AG20443 (cell line): Measurements from ENCODE around the gene HOXB8.

Experiments
- DNase-seq: peaks from one replicate; pipeline ENCODE4 v3.0.0; 2012; ENCODE audit warnings: low spot score, mixed read lengths

Gene HOXB8

DNA sequence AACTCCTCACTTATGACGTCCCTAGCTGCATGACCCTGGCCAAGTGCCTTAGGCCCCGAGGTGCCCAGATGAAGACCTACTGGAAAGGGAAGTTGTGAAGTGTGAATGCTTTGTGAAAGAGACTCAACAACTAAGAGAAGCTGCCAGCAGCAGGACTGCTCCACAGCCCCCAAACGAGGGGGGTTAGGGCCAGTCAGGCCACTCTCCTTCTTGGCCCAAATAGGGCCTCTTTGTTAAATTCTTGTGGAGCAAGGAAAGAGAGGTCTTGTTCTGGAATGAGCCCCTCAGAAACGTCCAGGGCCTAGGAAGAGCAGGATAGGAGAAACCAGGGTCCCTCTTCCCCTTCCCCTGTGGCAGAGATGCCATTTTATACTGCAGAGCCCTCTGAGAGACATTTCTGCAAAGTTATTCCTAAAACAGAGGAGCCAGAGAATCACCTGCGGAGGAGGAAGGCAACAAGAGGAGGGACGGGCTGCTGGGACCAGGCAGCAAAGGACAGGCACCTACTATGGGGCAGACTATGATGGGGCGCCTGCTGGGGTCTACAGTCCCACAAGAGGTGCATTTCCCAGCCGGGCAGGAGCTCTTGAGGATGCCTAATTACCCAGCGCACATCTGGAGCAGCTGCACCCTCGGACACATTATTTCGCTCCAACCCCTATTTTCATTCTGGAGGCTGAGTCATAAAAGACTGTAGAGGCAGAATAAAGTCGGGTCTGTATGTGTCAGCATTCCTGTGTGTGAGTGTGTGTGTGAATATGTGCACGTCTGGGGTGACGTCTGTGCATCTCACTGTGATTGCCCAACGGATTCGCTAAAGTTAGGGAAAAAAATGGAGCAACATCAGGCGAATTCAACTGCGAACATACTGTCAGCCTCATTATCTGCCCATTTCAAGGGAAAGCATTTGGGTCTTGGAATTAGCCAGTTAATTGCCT lies 22.5 kb upstream of the HOXB8 start:
- peak; percentile 90 for DNase-seq

DNA sequence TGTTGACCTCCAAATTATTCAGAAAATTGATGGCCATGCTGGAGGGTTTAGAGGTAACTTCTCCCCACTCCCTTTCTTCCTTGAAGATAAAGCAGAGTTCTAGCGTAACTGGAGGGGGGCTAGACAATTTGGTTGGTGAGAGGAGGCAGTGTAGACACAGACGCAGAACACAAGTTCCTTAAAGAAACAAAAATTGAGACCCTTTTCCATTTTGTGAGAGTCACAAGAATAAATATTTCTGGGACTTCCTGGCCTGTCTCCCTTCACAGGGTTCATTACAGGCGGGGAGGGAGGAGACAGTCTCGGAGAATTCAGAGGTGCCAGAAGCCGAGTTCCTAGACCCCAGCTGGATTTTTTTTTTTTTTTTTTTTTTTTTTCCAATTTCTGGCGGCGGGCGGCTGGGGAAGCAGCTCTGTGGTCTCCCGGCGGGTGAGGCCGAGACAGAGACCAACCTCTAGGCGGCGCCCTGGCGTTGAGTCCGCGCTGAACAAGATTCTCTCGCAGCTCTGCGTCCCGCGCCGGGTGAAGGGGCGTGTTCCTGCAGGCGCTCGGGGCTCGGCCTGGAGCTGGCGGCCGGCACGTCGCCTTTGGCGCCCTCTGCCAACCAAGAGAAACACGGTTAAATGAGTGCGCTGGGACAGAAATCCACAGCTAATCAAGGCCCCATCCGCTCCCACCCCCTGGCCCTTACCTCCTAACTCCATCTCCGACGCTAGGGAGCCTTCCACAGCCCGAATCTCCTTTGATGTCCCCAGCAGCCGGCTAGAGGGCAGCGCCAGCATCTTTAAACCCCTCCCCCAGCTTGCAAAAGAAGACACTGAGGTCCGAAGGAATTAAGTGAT lies 21.3 kb upstream of the HOXB8 start:
- peak; percentile 83 for DNase-seq

DNA sequence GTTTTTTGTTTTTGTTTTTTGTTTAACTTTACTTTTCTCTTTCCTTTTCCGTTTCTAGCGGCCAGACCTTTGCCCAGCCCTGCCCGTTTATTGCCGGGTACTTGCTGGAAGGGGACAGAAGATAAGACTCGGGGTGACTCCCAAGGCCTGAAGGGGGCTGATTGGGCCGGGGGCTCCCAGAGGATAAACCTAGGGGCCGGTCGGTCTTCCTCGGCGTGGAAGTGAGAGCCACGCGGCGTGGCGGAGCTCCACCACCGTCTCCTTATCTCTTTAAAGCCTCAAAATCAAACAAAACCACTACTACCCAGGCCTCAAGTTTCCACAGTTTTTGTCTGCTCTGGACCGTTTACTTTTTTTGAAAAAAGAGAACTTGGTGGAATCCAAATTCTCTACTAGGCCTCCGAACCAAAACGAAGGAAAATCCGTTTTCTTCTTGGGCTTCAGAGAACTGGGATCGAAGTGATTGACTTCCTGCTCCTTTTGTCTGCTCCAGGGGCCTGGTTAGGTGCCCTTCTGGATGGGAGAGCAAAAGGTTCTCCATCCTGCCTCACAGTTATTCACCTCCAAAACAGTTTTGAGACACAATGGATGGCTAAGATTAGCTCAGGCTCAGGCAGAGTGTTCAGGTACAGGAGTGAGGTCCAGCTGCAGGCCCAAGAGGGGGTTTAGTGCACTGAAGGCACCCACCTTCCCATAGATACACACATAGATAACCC lies 19.6 kb upstream of the HOXB8 start:
- DNase-seq, result no peak

DNA sequence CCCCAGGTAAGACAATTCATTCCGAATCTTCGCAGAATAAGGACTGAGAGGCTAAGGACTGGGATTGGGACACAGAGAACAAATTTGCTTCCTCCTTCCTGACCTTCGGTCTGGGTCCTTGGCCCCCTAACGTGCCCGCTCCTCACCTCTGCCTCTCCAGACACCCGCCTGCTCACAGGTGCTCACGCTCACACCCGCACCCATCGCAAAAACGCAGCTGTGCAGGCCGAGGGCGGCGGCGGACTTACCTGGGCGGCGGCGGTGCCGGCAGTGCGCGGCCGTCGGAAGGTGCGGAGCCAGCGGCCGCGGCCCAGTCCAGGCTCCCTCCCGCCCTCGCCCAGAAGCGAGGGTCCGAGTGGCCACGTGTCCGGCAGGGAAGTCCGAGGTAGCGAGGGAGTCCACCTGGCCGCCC lies 18.2 kb upstream of the HOXB8 start:
- no peak for DNase-seq

DNA sequence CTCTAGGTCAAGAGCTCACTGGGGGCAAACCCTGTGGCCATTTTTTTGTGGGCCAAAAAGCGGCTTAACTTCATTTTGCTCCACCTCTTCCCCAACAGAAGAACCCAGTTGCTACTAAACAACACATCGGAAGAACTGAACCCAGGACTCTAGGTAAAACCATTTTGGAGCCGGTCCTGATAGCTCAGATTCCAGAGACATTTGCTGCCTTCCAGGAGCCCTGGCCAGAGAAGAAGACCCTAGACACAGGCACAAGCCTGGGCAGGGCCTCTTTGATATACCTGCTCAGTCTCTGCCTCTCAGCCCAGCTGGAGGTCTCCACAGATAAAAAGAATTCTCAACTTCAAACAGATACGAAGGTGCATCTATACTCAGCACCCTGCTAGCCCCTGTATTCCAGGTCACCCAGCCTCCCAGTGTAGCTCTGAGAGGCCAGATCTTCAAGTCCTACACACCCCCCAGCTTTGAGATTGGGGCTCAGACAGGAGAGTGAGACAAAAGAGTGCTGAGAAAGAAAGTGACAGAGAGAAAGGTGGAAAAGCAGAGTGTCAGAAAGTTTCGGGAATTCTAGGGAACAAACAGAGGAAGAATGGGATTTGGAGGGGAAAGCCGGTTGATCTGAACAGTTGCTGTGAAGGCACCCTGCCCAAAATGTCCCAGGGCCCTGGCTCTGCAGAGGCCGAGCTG lies 17.6 kb upstream of the HOXB8 start:
- DNase-seq, result no peak

DNA sequence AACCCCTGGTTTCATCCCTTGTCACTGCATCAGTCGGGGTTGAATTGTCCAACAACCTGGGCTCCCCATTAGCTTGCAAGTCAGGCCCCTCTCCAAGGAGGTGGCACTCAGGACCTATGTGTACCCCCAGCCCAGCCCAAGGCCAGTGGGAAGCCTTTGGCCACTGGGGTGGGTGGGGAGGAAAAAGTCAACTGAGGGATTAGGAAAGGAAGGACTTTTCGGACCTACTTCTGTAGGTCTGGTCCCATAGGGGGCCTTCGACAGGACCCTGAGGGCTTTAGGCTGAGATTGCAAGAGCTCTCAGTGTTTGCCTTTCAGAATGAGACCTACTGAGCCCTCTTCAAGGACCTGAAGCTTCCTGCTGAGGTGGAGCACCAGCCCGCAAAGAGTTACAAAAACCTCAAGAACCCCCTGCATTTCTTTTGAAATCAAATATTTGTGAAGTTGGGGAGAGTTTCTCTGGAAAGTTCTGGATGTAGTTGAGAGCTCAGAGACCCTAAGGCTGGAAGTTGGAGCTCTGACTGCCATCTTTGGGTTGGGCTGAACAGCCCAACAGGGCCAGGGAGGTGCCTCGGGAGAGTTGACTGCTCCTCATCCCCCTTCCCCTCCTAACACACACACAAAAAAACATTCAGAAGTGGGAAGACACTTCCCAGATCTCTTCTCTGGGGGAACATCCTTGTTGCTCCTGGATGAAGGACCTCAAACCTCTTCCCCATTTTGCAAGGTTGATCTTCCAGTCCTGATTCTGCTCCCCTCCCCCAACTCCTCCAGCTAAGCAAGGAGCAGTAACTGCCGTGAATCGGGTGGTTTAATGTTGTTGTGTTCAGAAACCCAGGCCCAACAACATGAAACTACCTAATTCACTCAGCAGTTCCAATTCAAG lies 16.8 kb upstream of the HOXB8 start:
- DNase-seq, result no peak

- no peak for DNase-seq
Measured at GRCh38 chr17:48630925-48631692, 16.0 kb upstream of the HOXB8 start.

DNA sequence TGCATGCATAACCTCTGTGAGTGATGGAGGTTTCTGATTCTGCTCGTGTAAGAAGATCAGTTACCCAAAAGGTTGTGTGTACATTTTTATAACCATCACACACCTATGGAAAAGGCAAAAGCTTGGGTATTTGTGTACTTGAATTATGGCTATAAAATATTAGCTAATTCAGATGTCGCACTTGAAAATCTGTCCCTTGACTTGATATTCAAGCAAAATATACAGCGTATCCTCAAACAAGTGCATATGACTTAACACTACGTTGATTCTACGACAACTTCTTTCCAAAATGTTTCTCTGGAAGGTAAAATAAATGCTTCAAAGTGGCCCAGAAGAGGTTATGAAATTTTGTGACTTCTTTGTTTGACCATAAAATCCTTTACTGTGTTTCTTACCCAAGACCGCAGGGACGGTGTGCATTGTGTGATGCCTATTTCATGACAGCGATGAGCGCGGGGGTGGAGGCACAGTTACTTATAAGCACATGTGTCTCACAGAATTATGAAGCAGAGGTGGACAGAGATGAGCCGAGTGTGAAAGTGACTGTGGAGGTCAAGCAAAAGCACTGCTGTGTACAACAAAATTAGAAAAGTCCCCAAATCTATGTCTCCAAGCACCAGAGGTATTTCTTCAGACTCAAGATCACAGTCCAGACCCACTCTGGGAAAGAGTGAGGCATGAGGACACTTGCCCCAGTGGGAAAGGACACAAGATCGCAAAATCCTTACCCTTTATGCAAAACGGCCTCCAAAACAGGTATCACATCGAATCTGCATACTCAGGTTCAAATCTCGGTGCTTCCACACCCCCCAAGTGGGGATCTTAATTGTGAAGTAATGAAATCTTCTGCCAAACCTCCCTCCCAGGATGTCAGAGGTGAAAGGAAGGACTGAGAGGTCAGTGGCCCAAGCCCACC lies 15.2 kb upstream of the HOXB8 start:
- no peak for DNase-seq

- no peak for DNase-seq
Measured at GRCh38 chr17:48629411-48629759, 14.3 kb upstream of the HOXB8 start.

DNA sequence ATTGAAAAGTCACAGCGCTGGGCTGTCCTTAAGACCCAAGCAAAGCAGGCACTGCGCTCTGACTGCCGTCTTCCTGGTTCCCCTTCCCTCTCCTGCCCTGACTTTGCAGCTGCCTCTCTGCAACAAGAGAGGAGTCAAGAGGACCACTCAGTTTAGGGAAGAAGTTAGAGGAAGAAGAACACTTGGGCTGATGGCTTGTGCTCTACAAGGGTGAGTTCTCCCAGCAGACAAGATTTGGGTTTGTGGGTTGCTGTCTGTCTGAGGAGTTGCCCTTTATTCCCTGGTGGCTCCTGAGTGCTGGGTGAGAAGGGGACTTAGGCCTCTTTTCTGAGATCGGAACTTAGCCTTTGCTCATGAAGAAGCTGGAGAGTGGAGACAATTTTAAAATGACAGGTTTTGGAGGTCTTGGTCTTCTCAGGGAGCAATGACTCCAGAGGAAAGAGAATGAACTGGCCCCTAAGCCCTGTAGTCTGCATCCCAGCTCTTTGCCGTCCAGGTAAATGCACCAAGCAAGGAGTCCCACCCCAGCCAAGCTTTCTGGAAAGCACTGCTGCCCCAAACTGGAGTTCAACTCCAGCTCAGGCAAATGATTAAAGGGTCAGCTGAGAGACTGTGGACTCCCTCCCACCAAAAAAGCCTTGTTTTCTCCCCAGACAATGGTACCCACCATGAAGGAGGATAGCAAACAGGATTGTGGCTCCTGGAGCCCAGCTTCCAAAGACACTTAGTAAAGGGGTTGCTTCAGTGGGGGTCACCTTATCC lies 13.7 kb upstream of the HOXB8 start:
- DNase-seq, result no peak

DNA sequence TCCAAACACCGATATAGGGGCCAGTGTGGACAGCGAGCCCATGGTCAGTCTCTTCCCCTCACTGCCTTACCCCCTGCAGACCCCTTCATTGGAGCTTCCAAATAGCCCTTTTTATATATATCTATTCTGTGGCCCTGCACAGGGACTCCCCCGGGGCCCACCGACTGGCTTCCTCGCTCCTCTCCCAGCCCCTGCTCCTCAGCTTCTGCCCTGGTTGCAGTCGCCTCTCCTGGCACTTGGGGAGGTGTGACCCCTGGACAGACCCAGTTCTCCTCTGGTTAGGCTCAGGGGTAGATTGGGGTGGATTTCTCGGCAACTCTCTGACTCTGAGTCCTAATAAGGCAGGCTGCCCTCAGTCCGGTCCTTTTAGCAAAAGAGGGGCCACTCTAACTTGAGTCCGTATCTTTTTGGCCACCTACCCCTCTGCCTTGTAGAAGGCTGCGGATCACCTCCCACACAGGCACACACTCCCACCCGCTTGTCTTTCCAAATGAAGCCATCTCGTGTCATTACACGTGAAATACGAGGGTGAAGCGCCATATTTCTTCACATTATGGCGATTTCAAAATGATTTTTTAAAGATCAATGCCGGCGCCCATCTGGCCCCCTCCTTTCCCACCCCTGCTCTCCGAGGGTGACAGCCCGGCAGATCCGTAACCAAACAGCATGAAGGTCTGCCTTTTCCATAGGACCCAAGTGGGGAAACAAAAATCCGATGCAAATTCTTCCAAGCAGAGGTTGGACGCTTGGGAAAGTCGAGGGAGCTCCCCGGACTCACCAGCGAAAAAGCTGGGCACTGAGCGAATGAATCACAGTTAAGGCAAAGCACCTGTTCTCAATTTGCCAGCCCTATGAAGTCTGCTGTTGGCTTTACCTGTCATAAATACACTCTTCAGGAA lies 12.8 kb upstream of the HOXB8 start:
- DNase-seq, result no peak

DNA sequence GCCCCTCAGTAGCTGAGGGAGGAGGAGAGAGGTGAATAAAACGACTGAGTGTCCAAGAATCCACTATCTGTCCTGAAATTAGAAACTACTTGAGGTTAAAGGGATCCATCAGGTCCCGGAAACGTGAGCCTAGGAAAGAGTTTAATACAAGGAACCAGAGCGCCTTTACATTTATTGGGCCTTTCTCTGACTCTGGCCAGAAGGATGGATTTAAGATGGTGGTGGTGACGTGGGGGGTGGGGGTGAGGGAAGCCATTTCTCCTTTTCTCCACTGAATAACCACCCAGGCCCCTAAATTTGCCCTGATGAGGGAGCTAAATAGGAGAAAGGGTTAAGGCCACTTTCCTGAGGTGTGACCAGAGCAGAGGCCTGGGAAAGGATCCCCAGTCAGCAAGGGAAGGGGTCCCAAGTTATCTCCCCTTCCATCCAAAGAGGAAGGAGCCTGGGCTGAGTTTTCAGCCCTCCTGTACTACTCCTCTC lies 12.1 kb upstream of the HOXB8 start:
- DNase-seq, result no peak

DNA sequence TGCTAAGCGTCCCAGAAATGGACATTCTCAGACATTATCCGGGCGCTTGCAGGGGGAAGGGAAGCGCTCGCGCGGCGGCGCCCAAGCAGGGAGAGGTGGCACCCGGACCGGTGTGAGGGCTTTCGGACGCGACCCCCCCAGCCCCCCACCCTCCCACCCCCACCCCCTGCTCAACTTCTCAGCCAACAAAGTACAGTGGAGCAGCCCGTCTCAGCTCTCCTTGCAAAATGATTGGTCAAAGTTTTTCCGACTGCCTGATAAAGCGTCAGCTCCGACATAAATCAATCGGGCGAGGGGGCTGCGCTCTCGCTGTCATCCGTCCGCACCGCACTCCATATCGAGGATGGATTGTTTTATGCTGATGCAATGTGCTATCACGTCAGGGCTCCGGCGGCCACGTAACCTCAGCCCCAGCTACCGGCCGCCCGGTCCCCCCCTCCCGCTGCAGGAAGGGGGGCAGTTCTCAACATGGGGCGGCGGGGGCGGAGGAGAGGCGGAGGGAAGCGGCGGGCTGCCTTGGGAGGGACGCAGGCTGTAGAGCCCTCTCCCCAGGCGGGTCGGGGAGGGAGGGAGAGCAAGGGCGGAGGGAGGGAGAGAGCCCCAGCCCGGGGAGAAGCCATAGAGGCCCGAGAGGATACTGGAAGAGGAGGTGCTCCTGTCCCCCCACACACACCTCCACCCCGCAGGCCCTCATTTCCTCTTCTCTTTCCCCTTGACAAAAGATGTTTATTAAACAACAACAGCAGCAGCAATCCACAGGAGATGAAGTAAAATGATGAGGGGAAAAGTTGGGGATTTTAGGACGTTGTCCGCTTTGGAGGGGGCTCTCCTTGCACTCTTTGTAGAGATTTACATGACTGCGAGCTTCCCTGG lies 11.4 kb upstream of the HOXB8 start, which contains the start of gene HOXB9:
TSS of gene HOXB9 (minus strand) at position 114 of the 873 bp plus-strand sequence. CDS start at position 25, 89 bp downstream.
- no peak for DNase-seq

- DNase-seq, result peak; percentile 69
Measured at GRCh38 chr17:48625495-48626244, 10.6 kb upstream of the HOXB8 start.
